Osteocyte (in vitro differentiated cells): Measurements from ENCODE around the gene FARS2. TPM values are rescaled to one million over a fixed set of nuclear protein-coding genes. Genes with fewer than 3 reads are reported as not detected.

ENCODE experiments used
- DNase-seq: peaks from one replicate; pipeline ENCODE4 v3.0.0; 2021; ENCODE audit warnings: mixed read lengths; ENCODE audit not compliant: unreplicated experiment; ENCODE audit errors: extremely low spot score
- H3K27ac Mint-ChIP-seq: one replicate; pipeline ENCODE4 v1.8.0; 2021; ENCODE audit warnings: mild to moderate bottlenecking, mixed read lengths; ENCODE audit not compliant: unreplicated experiment
- H3K27me3 Mint-ChIP-seq: one replicate; pipeline ENCODE4 v1.8.0; 2021; ENCODE audit warnings: mixed read lengths; ENCODE audit not compliant: unreplicated experiment
- H3K36me3 Mint-ChIP-seq: one replicate; pipeline ENCODE4 v1.8.0; 2021; ENCODE audit warnings: mixed read lengths; ENCODE audit not compliant: unreplicated experiment
- H3K4me1 Mint-ChIP-seq: one replicate; pipeline ENCODE4 v1.8.0; 2021; ENCODE audit warnings: mixed read lengths; ENCODE audit not compliant: unreplicated experiment
- H3K4me3 Mint-ChIP-seq: one replicate; pipeline ENCODE4 v1.8.0; 2021; ENCODE audit warnings: mild to moderate bottlenecking, moderate library complexity, mixed read lengths; ENCODE audit not compliant: unreplicated experiment
- H3K9me3 Mint-ChIP-seq: one replicate; pipeline ENCODE4 v1.8.0; 2021; ENCODE audit warnings: mixed read lengths; ENCODE audit not compliant: unreplicated experiment
- CTCF ChIP-seq: fragments of 200-600 bp; sonication (generic); IDR thresholded peaks from 2 replicates; pipeline ENCODE4 v1.5.0; 2021; ENCODE audit warnings: antibody characterized with exemption, mild to moderate bottlenecking, moderate library complexity
- total RNA-seq: library from RNA; stranded (reverse); gene quantifications from 2 replicates; pipeline ENCODE4 v1.2.1, GENCODE V29; 2021

The FARS2 gene
- total RNA-seq, 1 donor from 2014 or later: 17.4 TPM

GRCh38 chr6:5638666-5639065, 377.4 kb downstream of the FARS2 start:
- no peaks in the 10 kb centered on the region for H3K36me3 Mint-ChIP-seq
- peaks cover 11% of the 10 kb centered on the region for H3K9me3 Mint-ChIP-seq
- TF ChIP-seq CTCF: no peak
- H3K4me1 Mint-ChIP-seq: no peaks in the 10 kb centered on the region
- H3K27me3 Mint-ChIP-seq: no peaks in the 10 kb centered on the region
- DNase-seq: no peak
- no peak overlapping the region for H3K4me3 Mint-ChIP-seq
- H3K27ac Mint-ChIP-seq: no peak overlapping the region

- no peaks in the 10 kb centered on the region for H3K36me3 Mint-ChIP-seq
- H3K27ac Mint-ChIP-seq: no peak overlapping the region
- H3K4me3 Mint-ChIP-seq: no peak overlapping the region
- TF ChIP-seq CTCF: no peak
- H3K9me3 Mint-ChIP-seq: peaks cover 11% of the 10 kb centered on the region
- no peak for DNase-seq
- H3K4me1 Mint-ChIP-seq: no peaks in the 10 kb centered on the region
- H3K27me3 Mint-ChIP-seq: no peaks in the 10 kb centered on the region
Observed at GRCh38 chr6:5639193-5639592, 377.9 kb downstream of the FARS2 start.

- no peak overlapping the region for H3K4me3 Mint-ChIP-seq
- no peak overlapping the region for H3K27ac Mint-ChIP-seq
- H3K9me3 Mint-ChIP-seq: peaks cover 11% of the 10 kb centered on the region
- no peaks in the 10 kb centered on the region for H3K36me3 Mint-ChIP-seq
- H3K27me3 Mint-ChIP-seq: no peaks in the 10 kb centered on the region
- no peaks in the 10 kb centered on the region for H3K4me1 Mint-ChIP-seq
- no peak for DNase-seq
- no peak for TF ChIP-seq CTCF
Observed at GRCh38 chr6:5640614-5641013, 379.3 kb downstream of the FARS2 start.

GRCh38 chr6:5644523-5645185, 383.3 kb downstream of the FARS2 start:
- H3K9me3 Mint-ChIP-seq: peaks cover 9% of the 10 kb centered on the region
- H3K27me3 Mint-ChIP-seq: no peaks in the 10 kb centered on the region
- no peak overlapping the region for H3K27ac Mint-ChIP-seq
- H3K36me3 Mint-ChIP-seq: no peaks in the 10 kb centered on the region
- no peak for TF ChIP-seq CTCF
- no peaks in the 10 kb centered on the region for H3K4me1 Mint-ChIP-seq
- H3K4me3 Mint-ChIP-seq: no peak overlapping the region
- no peak for DNase-seq

DNA sequence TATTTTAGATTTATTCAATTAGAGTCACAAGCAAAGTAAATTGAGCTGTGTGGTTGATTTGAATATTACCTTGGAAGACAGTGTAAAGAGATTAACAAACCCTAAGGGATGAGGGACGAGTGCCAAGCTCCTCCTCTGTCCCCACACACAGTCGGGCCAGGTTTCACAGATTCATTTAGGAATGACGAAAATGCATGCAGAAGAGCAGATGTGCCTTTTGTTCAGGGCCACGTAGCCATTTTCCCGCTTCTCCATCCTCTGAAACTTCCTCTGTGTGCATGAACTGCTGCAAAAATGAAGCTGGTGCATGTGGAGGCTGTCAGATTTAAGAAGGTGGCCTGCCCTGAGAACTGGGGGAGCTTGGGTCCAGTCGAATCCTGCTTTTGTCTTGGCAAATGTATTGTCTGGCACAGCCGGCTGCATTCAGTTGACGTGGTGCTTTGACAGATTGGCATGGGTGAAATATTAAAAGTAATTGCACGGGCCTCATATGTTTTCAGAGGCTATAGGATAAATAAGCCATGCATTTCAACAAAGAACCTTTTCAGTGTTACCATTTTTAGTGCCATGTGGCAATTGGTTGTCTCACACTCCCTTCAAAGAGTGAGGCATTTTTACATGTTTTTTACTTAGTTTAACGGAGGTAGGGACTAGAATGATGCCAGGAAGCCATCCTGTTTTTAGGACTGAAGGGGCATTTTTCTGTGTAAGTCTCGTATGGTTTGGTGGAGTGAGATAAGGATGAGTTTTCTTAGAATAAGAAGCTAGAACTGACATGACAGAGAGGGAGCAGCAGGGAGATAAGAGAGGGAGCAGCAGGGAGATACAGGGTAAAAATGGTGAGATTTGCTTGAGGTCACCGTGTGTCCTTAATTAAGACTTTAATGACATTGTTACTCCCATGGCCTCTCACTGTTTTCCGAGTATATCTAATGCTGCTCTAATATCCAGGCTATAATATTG, 384.3 kb downstream of the FARS2 start:
- peaks cover 4% of the 10 kb centered on the region for H3K9me3 Mint-ChIP-seq
- no peak overlapping the region for H3K27ac Mint-ChIP-seq
- H3K4me1 Mint-ChIP-seq: no peaks in the 10 kb centered on the region
- H3K27me3 Mint-ChIP-seq: no peaks in the 10 kb centered on the region
- H3K4me3 Mint-ChIP-seq: no peak overlapping the region
- no peak for TF ChIP-seq CTCF
- no peak for DNase-seq
- H3K36me3 Mint-ChIP-seq: no peaks in the 10 kb centered on the region
